HG02981 (cell line): Measurements from ENCODE around the gene PCSK1N.
"Not testable (repeated sequence)": the region's sequence is repeated elsewhere in the genome, so short reads cannot be mapped to it uniquely, and the experiment has no call there.

Experiments used
- ATAC-seq: cut with Tn5 transposase; IDR thresholded peaks from one replicate; pipeline ENCODE4 v1.9.1; 2021; ENCODE audit warnings: mild to moderate bottlenecking, moderate library complexity; ENCODE audit not compliant: unreplicated experiment

Gene PCSK1N

GRCh38 chrX:48835524-48836329 lies at the start of gene PCSK1N:
Gene PCSK1N (minus strand): TSS chrX:48835610. CDS start chrX:48835532, 78 bp downstream.
- no peak for ATAC-seq

- ATAC-seq = no peak
These were observed 48.3 kb upstream of the PCSK1N start for GRCh38 chrX:48883729-48884128.

- not testable (repeated sequence) for ATAC-seq
These were observed 41.5 kb upstream of the PCSK1N start for GRCh38 chrX:48876944-48877343.

- not testable (repeated sequence) for ATAC-seq
These were observed 36.6 kb upstream of the PCSK1N start for GRCh38 chrX:48872017-48872416.

- no peak for ATAC-seq
These were observed 28.8 kb upstream of the PCSK1N start for GRCh38 chrX:48864210-48864609.

GRCh38 chrX:48854898-48855297 lies 19.5 kb upstream of the PCSK1N start:
- no peak for ATAC-seq

GRCh38 chrX:48854121-48854804 lies 18.9 kb upstream of the PCSK1N start:
- not testable (repeated sequence) for ATAC-seq

- not testable (repeated sequence) for ATAC-seq
These were observed 18.1 kb upstream of the PCSK1N start for GRCh38 chrX:48853494-48853893.

- ATAC-seq = no peak
These were observed 17.4 kb upstream of the PCSK1N start for GRCh38 chrX:48852857-48853256.

GRCh38 chrX:48848847-48849246 lies 13.4 kb upstream of the PCSK1N start:
- ATAC-seq = no peak

- ATAC-seq = no peak
These were observed 4.3 kb upstream of the PCSK1N start for GRCh38 chrX:48839686-48840085.

GRCh38 chrX:48834383-48834709 lies 1.1 kb downstream of the PCSK1N start:
- ATAC-seq = no peak

GRCh38 chrX:48833542-48834138 lies 1.8 kb downstream of the PCSK1N start:
- no peak for ATAC-seq

- ATAC-seq = no peak
These were observed 3.5 kb downstream of the PCSK1N start for GRCh38 chrX:48831909-48832291.

GRCh38 chrX:48831136-48831908 lies 4.1 kb downstream of the PCSK1N start:
- no peak for ATAC-seq

GRCh38 chrX:48829016-48829735 lies 6.2 kb downstream of the PCSK1N start:
- ATAC-seq = no peak

GRCh38 chrX:48827654-48827968 lies 7.8 kb downstream of the PCSK1N start:
- ATAC-seq = no peak

GRCh38 chrX:48826876-48827653 lies 8.3 kb downstream of the PCSK1N start:
- no peak for ATAC-seq

- ATAC-seq = no peak
These were observed 9.1 kb downstream of the PCSK1N start, which contains the start of gene ERAS for GRCh38 chrX:48826135-48826875. Gene ERAS (plus strand): TSS chrX:48826513. CDS start chrX:48829124, 2,611 bp downstream.
